ENCODE measurements around the gene PLK5.

PLK5 gene

GRCh38 chr19:1563251-1563650 is 39.4 kb downstream of the PLK5 start:
- ATAC-seq, result no peak
- DNase-seq, result no peak
- Mint-ChIP-seq H3K36me3 (ENCODE audit: low read depth) (no peaks in the 10 kb centered on the region), H3K4me1 (no peaks in the 10 kb centered on the region), H3K4me3 (no peak overlapping the region), H3K27me3 (no peaks in the 10 kb centered on the region), H3K27ac (no peak overlapping the region), H3K9me3 (no peaks in the 10 kb centered on the region)

- Mint-ChIP-seq H3K36me3 (ENCODE audit: low read depth) (no peaks in the 10 kb centered on the region), H3K27me3 (peaks cover 12% of the 10 kb centered on the region), H3K4me3 (no peak overlapping the region), H3K9me3 (no peaks in the 10 kb centered on the region), H3K4me1 (peaks cover 2% of the 10 kb centered on the region), H3K27ac (no peak overlapping the region)
- ATAC-seq, result no peak
- no peak for DNase-seq
Observed at GRCh38 chr19:1566392-1567115, 42.7 kb downstream of the PLK5 start.

- Mint-ChIP-seq H3K27ac (no peak overlapping the region), H3K27me3 (peaks cover 12% of the 10 kb centered on the region), H3K9me3 (no peaks in the 10 kb centered on the region), H3K36me3 (ENCODE audit: low read depth) (no peaks in the 10 kb centered on the region), H3K4me3 (no peak overlapping the region), H3K4me1 (peaks cover 2% of the 10 kb centered on the region)
- DNase-seq, result peak; percentile 16
- ATAC-seq, result no peak
Observed at GRCh38 chr19:1567116-1567847, 43.4 kb downstream of the PLK5 start.

GRCh38 chr19:1567848-1568227 is 44.0 kb downstream of the PLK5 start:
- no peak for DNase-seq
- H3K27ac Mint-ChIP-seq, result no peak overlapping the region
- peaks cover 12% of the 10 kb centered on the region for H3K27me3 Mint-ChIP-seq
- no peaks in the 10 kb centered on the region for H3K9me3 Mint-ChIP-seq
- no peak overlapping the region for H3K4me3 Mint-ChIP-seq
- H3K4me1 Mint-ChIP-seq, result peaks cover 2% of the 10 kb centered on the region
- no peaks in the 10 kb centered on the region for H3K36me3 Mint-ChIP-seq (ENCODE audit: low read depth)
- no peak for ATAC-seq

GRCh38 chr19:1568320-1569019 is 44.6 kb downstream of the PLK5 start, which contains the start of gene MEX3D:
TSS of gene MEX3D (minus strand) at chr19:1568325. CDS start at chr19:1568058, 267 bp downstream.
- peaks cover 12% of the 10 kb centered on the region for H3K27me3 Mint-ChIP-seq
- H3K4me3 Mint-ChIP-seq, result peak within 1 kb of the TSS; percentile 34
- DNase-seq, result peak; percentile 82
- H3K4me1 Mint-ChIP-seq, result peaks cover 2% of the 10 kb centered on the region
- peak; percentile 70 for ATAC-seq
- H3K27ac Mint-ChIP-seq, result no peak within 1 kb of the TSS
- H3K36me3 Mint-ChIP-seq (ENCODE audit: low read depth), result no peaks in the 10 kb centered on the region
- no peaks in the 10 kb centered on the region for H3K9me3 Mint-ChIP-seq

GRCh38 chr19:1569997-1570396 is 46.1 kb downstream of the PLK5 start:
- no peak for DNase-seq
- Mint-ChIP-seq H3K27ac (no peak overlapping the region), H3K27me3 (peaks cover 12% of the 10 kb centered on the region), H3K4me3 (no peak overlapping the region), H3K4me1 (peaks cover 2% of the 10 kb centered on the region), H3K9me3 (no peaks in the 10 kb centered on the region), H3K36me3 (ENCODE audit: low read depth) (no peaks in the 10 kb centered on the region)
- ATAC-seq, result no peak

- no peaks in the 10 kb centered on the region for H3K9me3 Mint-ChIP-seq
- DNase-seq (no peak), ATAC-seq (no peak)
- H3K27me3 Mint-ChIP-seq, result peaks cover 12% of the 10 kb centered on the region
- H3K27ac Mint-ChIP-seq, result no peak overlapping the region
- peaks cover 2% of the 10 kb centered on the region for H3K4me1 Mint-ChIP-seq
- H3K4me3 Mint-ChIP-seq, result no peak overlapping the region
- no peaks in the 10 kb centered on the region for H3K36me3 Mint-ChIP-seq (ENCODE audit: low read depth)
Observed at GRCh38 chr19:1570836-1571235, 47.0 kb downstream of the PLK5 start.

- Mint-ChIP-seq H3K4me3 (no peak overlapping the region), H3K36me3 (ENCODE audit: low read depth) (no peaks in the 10 kb centered on the region), H3K27me3 (peaks cover 12% of the 10 kb centered on the region), H3K27ac (no peak overlapping the region), H3K9me3 (no peaks in the 10 kb centered on the region), H3K4me1 (peaks cover 2% of the 10 kb centered on the region)
- DNase-seq (no peak), ATAC-seq (no peak)
Observed at GRCh38 chr19:1571358-1571757, 47.5 kb downstream of the PLK5 start.

- peaks cover 2% of the 10 kb centered on the region for H3K4me1 Mint-ChIP-seq
- no peak for ATAC-seq
- H3K27ac Mint-ChIP-seq, result no peak overlapping the region
- no peak for DNase-seq
- no peaks in the 10 kb centered on the region for H3K36me3 Mint-ChIP-seq (ENCODE audit: low read depth)
- no peaks in the 10 kb centered on the region for H3K9me3 Mint-ChIP-seq
- H3K27me3 Mint-ChIP-seq, result peaks cover 12% of the 10 kb centered on the region
- H3K4me3 Mint-ChIP-seq, result no peak overlapping the region
Observed at GRCh38 chr19:1572795-1573194, 48.9 kb downstream of the PLK5 start.

GRCh38 chr19:1574354-1575136 is 50.7 kb downstream of the PLK5 start:
- no peak overlapping the region for H3K27ac Mint-ChIP-seq
- DNase-seq (no peak), ATAC-seq (no peak)
- H3K27me3 Mint-ChIP-seq, result peaks cover 10% of the 10 kb centered on the region
- H3K9me3 Mint-ChIP-seq, result no peaks in the 10 kb centered on the region
- no peak overlapping the region for H3K4me3 Mint-ChIP-seq
- H3K36me3 Mint-ChIP-seq (ENCODE audit: low read depth), result peaks cover 5% of the 10 kb centered on the region
- H3K4me1 Mint-ChIP-seq, result peaks cover 2% of the 10 kb centered on the region

GRCh38 chr19:1575323-1576241 is 51.7 kb downstream of the PLK5 start:
- Mint-ChIP-seq H3K4me1 (no peaks in the 10 kb centered on the region), H3K27me3 (peaks cover under 1% of the 10 kb centered on the region), H3K4me3 (no peak overlapping the region), H3K36me3 (ENCODE audit: low read depth) (peaks cover 9% of the 10 kb centered on the region), H3K9me3 (no peaks in the 10 kb centered on the region), H3K27ac (no peak overlapping the region)
- peak; percentile 16 for ATAC-seq
- DNase-seq, result no peak

- Mint-ChIP-seq H3K36me3 (ENCODE audit: low read depth) (peaks cover 12% of the 10 kb centered on the region), H3K27me3 (no peaks in the 10 kb centered on the region), H3K4me1 (no peaks in the 10 kb centered on the region), H3K9me3 (no peaks in the 10 kb centered on the region), H3K27ac (no peak overlapping the region), H3K4me3 (no peak overlapping the region)
- DNase-seq (no peak), ATAC-seq (no peak)
Observed at GRCh38 chr19:1576242-1577089, 52.6 kb downstream of the PLK5 start.
